Hepatocyte (in vitro differentiated cells): ENCODE data around the gene NDUFA11. TPM values are rescaled to one million over a fixed set of nuclear protein-coding genes. Genes with fewer than 3 reads are reported as not detected.

Experiments used
- DNase-seq: peaks from one replicate; pipeline ENCODE4 v3.0.0-alpha.2; 2016; ENCODE audit warnings: low spot score
- H2AFZ ChIP-seq: fragments of 200-600 bp; sonication (generic); 2 replicates; pipeline ENCODE4 v1.6.0; 2016; ENCODE audit warnings: antibody characterized with exemption, mild to moderate bottlenecking
- H3K27ac ChIP-seq: fragments of 200-600 bp; sonication (generic); 2 replicates; pipeline ENCODE4 v1.5.1; 2016; ENCODE audit warnings: mild to moderate bottlenecking
- H3K27me3 ChIP-seq: fragments of 200-600 bp; sonication (generic); 2 replicates; pipeline ENCODE4 v1.6.1; 2016
- H3K36me3 ChIP-seq: fragments of 200-600 bp; sonication (generic); replicated peaks from 2 replicates; pipeline ENCODE4 v1.5.1; 2016; ENCODE audit warnings: low read depth; ENCODE audit not compliant: insufficient read depth
- H3K4me1 ChIP-seq: fragments of 200-600 bp; sonication (generic); 2 replicates; pipeline ENCODE4 v1.5.1; 2016; ENCODE audit warnings: mild to moderate bottlenecking, moderate library complexity; ENCODE audit not compliant: insufficient read depth
- H3K4me2 ChIP-seq: fragments of 200-600 bp; sonication (generic); 2 replicates; pipeline ENCODE4 v1.6.0; 2016
- H3K4me3 ChIP-seq: fragments of 200-600 bp; sonication (generic); 2 replicates; pipeline ENCODE4 v1.5.1; 2016; ENCODE audit warnings: mild to moderate bottlenecking
- H3K79me2 ChIP-seq: fragments of 200-600 bp; sonication (generic); 2 replicates; pipeline ENCODE4 v1.6.0; 2017; ENCODE audit warnings: mild to moderate bottlenecking
- H3K9me2 ChIP-seq: fragments of 200-600 bp; sonication (generic); replicated peaks from 2 replicates; pipeline ENCODE4 v1.6.0; 2017; ENCODE audit warnings: mild to moderate bottlenecking; ENCODE audit not compliant: insufficient read depth
- H3K9me3 ChIP-seq: fragments of 200-600 bp; sonication (generic); 2 replicates; pipeline ENCODE4 v1.5.1; 2016; ENCODE audit warnings: low read depth, mild to moderate bottlenecking
- H4K20me1 ChIP-seq: fragments of 200-600 bp; sonication (generic); 2 replicates; pipeline ENCODE4 v1.6.0; 2016; ENCODE audit warnings: mild to moderate bottlenecking; ENCODE audit not compliant: insufficient read depth, poor library complexity, severe bottlenecking
- CTCF ChIP-seq: fragments of 200-600 bp; sonication (generic); IDR thresholded peaks from 2 replicates; pipeline ENCODE4 v1.5.1; 2016; ENCODE audit warnings: antibody characterized with exemption, mild to moderate bottlenecking; ENCODE audit not compliant: poor library complexity
- EZH2 ChIP-seq: fragments of 200-600 bp; sonication (generic); IDR thresholded peaks from 2 replicates; pipeline ENCODE4 v1.6.1; 2016; ENCODE audit warnings: antibody characterized with exemption, mild to moderate bottlenecking, borderline replicate concordance
- EZH2phosphoT487 ChIP-seq: fragments of 200-600 bp; sonication (generic); IDR thresholded peaks from one replicate; pipeline ENCODE4 v1.6.1; 2018; ENCODE audit warnings: antibody characterized with exemption, mild to moderate bottlenecking, low read depth, moderate library complexity; ENCODE audit not compliant: unreplicated experiment, severe bottlenecking
- WGBS: methylation state at CpG from one replicate; pipeline ENCODE4 v1.1.6; 2016; ENCODE audit warnings: low lambda C conversion rate; ENCODE audit errors: missing lambda C conversion rate; 5-methylcytosine and 5-hydroxymethylcytosine counted together
- polyA plus RNA-seq: library from polyadenylated mRNA; unstranded; fragments of >200 nt; fragmentation: Nextera tagmentation; extraction: Ambion mirVana; gene quantifications from 2 replicates; pipeline ENCODE4 v1.2.1, GENCODE V29; 2016
- total RNA-seq: library from RNA; depleted of rRNA; stranded (reverse); fragments of >200 nt; gene quantifications from 2 replicates; pipeline ENCODE4 v1.2.3, GENCODE V29; 2014

NDUFA11 gene
- total and polyA plus RNA-seq, 2 experiments from 2014 or later = 158 to 441 TPM

- 91% methylated on average over 28 of the region's 28 CpGs for WGBS
- Histone ChIP-seq H3K79me2 (peaks cover 15% of the 10 kb centered on the region), H3K9me2 (no peaks in the 10 kb centered on the region), H3K4me3 (no peak overlapping the region), H3K36me3 (no peaks in the 10 kb centered on the region), H4K20me1 (peaks cover 17% of the 10 kb centered on the region), H3K27ac (no peak overlapping the region), H3K4me2 (no peak overlapping the region), H3K9me3 (no peaks in the 10 kb centered on the region), H3K4me1 (peaks cover 12% of the 10 kb centered on the region), H3K27me3 (no peaks in the 10 kb centered on the region), H2AFZ (no peak overlapping the region)
- no peak for DNase-seq
- TF ChIP-seq EZH2phosphoT487 (no peak), CTCF (no peak)
These were observed 8.8 kb downstream of the NDUFA11 start for GRCh38 chr19:5894704-5895349.

GRCh38 chr19:5893907-5894703 is 9.5 kb downstream of the NDUFA11 start:
- TF ChIP-seq EZH2 = no peak
- no peak for TF ChIP-seq CTCF
- no peak for TF ChIP-seq EZH2phosphoT487
- Histone ChIP-seq H3K36me3 (no peaks in the 10 kb centered on the region), H2AFZ (no peak overlapping the region), H4K20me1 (peaks cover 14% of the 10 kb centered on the region), H3K9me2 (no peaks in the 10 kb centered on the region), H3K79me2 (peaks cover 9% of the 10 kb centered on the region), H3K4me2 (no peak overlapping the region), H3K9me3 (no peaks in the 10 kb centered on the region), H3K27me3 (no peaks in the 10 kb centered on the region), H3K4me3 (no peak overlapping the region), H3K4me1 (peaks cover 12% of the 10 kb centered on the region), H3K27ac (no peak overlapping the region)
- 78% methylated on average over 28 of the region's 28 CpGs for WGBS
- DNase-seq = no peak

GRCh38 chr19:5893296-5893903 is 10.2 kb downstream of the NDUFA11 start:
- Histone ChIP-seq H3K4me2 (no peak overlapping the region), H4K20me1 (peaks cover 14% of the 10 kb centered on the region), H3K9me2 (no peaks in the 10 kb centered on the region), H3K79me2 (peaks cover 4% of the 10 kb centered on the region), H3K4me3 (no peak overlapping the region), H3K4me1 (peaks cover 12% of the 10 kb centered on the region), H3K27me3 (no peaks in the 10 kb centered on the region), H3K27ac (no peak overlapping the region), H3K9me3 (no peaks in the 10 kb centered on the region), H2AFZ (no peak overlapping the region), H3K36me3 (no peaks in the 10 kb centered on the region)
- no peak for DNase-seq
- 84% methylated on average over 13 of the region's 13 CpGs for WGBS
- TF ChIP-seq CTCF = no peak
- TF ChIP-seq EZH2 = no peak
- TF ChIP-seq EZH2phosphoT487 = no peak
